ENCODE measurements around the gene FAM170B.
A peak's percentile ranks its signal among the peaks of the same experiment; 100 is the strongest.

FAM170B gene

DNA sequence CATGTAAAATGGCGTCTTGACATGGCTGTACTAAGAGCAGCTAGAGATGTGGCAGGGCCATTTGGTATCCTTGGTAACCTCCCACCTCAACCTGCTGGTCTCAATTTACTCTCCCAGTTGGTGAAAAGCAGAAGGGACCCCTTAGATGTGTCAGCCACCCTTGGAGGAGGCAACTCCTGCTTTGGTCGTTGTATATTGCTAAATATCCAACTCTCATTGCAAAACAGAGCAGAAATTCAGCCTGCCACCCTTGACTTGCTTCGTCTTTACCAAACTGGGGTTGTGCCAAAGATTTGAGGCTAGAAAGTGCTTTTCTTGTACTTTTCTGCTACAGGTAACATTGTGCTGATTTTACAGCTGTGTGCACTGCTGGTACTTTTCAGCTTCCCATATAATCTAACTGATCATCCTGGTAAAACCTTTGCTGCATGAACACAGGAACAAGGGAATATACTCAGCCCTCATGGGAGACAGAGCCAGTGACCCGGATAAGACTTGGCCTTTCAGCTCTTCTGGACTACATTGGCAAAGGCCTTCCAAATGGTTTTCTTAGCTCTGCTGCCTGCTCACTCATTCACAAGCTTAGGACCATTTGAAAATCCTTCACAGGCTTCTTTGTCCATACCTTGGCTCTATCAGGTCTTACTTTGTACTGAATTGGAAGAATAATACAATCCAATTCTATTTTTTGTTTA, 16.3 kb downstream of the FAM170B start:
- TF ChIP-seq, protein P1, sequence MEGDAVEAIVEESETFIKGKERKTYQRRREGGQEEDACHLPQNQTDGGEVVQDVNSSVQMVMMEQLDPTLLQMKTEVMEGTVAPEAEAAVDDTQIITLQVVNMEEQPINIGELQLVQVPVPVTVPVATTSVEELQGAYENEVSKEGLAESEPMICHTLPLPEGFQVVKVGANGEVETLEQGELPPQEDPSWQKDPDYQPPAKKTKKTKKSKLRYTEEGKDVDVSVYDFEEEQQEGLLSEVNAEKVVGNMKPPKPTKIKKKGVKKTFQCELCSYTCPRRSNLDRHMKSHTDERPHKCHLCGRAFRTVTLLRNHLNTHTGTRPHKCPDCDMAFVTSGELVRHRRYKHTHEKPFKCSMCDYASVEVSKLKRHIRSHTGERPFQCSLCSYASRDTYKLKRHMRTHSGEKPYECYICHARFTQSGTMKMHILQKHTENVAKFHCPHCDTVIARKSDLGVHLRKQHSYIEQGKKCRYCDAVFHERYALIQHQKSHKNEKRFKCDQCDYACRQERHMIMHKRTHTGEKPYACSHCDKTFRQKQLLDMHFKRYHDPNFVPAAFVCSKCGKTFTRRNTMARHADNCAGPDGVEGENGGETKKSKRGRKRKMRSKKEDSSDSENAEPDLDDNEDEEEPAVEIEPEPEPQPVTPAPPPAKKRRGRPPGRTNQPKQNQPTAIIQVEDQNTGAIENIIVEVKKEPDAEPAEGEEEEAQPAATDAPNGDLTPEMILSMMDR (IDR thresholded peaks at IDR 0.05; ENCODE audit: low read depth, low read length, missing control alignments): no peak
- no peak overlapping the region for H3K4me3 ChIP-seq (ENCODE audit: low read depth, low read length)
- DNase-seq (ENCODE audit: low read depth): no peak
- in situ Hi-C loops (cut with HindIII; ENCODE audit: low sequenced_read_pairs): no loop called here

DNA sequence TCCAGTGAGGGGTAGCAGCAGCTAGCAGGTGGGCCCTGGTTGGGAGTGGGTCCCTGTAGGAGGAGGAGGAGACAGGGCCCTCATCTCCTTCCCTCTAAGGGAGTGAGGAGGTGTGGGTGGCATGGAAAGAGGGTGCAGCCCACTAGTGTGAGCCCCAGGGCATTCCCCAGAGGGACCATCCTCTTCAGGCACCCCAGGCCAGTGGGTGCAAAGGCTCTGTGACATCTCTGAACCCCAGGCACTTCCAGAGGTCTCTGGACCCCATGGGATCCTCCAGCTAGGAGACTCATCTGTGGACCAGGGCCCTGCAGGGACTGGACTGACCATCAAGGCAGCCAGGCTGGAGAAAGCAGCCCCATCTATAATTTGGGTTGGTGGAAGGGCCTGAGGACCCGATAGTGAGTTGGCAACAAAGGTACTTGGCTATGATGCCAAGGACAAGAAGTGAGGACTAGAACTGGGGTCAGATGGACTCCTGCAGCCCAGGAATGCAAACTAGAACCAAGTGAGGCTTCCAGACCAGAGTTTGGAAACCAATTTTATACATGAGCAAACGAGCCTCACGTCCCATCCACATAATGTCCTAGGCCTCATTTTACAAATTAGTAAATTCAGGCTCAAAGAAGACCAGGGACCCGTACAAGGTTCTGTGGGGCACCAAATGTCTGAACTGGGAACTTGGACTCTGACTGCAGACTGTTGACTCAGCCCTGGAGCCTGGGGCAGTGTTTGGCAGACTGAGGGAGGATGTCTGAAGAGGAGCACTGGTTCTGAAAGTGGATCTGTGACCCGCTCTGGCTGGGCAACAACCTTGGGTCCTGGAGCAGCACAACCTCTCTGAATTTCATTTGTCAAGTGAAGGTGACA, 17.1 kb downstream of the FAM170B start:
- DNase-seq (ENCODE audit: low read depth): no peak
- TF ChIP-seq, protein P1 (IDR thresholded peaks at IDR 0.05; ENCODE audit: low read depth, low read length, missing control alignments): no peak
- H3K4me3 ChIP-seq (ENCODE audit: low read depth, low read length): no peak overlapping the region
- in situ Hi-C loops (cut with HindIII; ENCODE audit: low sequenced_read_pairs): no loop called here

DNA sequence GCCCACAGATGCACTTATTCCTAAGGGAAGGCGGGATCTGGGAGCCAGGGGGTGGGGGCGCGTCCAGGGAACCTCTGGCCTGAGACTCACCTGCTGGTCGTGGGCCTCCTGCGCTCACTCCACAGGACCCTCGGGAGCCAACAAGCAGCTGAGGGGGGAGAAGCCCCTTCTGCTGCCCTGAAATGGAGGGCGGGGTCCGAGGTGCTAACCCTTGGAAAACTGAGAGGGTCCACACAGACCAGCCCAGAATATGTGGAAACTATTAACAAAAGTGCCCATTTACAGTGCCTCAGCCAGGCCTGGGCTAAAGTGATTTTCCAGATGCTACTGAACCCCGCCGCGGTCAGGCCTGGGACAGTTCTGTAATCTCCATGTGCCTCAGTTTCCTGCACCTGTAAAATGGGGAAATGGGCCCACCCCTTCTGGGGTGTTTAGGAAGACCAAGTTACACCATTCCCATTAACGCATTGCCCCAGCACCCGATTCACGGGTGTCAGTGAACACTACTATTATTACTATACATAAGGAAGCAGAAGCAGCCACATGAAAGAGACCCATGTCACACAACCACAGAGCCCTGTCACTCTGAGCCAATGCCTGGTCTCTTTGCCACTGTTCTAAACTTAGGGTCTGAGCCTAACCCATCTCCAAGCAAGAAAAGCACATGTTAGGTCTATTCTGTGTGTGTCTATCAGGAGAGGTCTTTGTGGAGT, 17.9 kb downstream of the FAM170B start:
- peak overlapping the region; percentile 55 for H3K4me3 ChIP-seq (ENCODE audit: low read depth, low read length)
- TF ChIP-seq, protein P1 (IDR thresholded peaks at IDR 0.05; ENCODE audit: low read depth, low read length, missing control alignments): no peak

DNA sequence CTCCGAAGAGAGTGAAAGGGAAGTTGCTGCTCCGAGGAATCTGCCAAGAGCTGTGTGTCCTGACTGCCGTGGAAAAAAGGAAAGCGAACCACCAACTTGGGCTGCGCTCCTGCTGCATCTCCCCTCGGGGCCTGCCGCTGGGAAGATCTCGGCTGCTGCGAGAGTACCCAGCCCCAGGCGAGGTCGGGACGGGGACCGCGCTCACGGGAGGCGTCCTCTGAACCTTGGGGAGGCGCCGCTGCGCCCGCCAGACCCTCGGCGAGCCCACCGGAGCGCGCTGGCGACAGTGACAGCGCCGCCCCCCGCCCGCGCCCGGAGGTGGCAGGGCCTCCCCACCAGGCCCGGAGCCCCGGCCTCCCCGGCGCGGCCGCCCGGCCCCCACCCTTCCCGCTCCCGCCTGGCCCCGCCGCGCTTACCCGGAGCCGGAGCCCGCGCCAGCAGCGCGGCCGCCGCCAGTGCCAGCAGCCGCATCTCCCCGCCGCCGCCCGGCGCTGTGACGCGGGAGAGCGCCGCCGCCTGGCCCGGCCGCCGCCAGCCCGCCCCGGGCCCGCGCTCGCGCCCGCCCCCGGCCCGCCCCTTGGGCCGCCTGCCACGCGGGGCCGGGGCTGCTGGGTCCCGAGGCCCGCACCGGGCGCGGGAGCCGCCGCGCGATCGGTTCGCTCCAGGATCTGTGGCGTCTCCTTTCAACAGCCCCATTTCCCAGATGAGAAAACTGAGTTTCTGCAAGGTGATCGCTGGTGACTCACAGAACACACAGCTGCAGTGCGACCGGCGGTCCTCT, 18.6 kb downstream of the FAM170B start, which contains the start of gene VSTM4:
Gene VSTM4 (minus strand): TSS at position 508 of the 781 bp plus-strand sequence. CDS start 37 bp downstream, at position 471.
- TF ChIP-seq, protein P1 (IDR thresholded peaks at IDR 0.05; ENCODE audit: low read depth, low read length, missing control alignments): no peak

More for the DNA sequence above, 17.9 kb downstream of the FAM170B start:
- DNase-seq (ENCODE audit: low read depth): no peak
- in situ Hi-C loops (cut with HindIII; ENCODE audit: low sequenced_read_pairs): no loop called here

DNA sequence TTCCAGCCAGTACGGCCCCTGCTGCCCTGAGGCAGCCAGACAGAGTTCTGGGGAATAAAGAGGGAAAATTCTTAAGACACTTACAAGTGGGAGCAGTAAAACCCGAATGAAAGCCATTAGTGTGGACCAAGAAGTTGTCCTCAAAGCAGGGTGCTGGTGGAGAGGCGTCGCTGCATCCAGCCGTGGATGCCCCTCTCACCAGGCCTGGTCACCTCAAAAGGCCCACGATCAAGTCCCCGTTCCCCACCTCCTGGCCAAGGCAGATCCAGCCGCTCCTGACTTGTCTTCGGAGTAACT, 19.2 kb downstream of the FAM170B start:
- TF ChIP-seq, protein P1 (IDR thresholded peaks at IDR 0.05; ENCODE audit: low read depth, low read length, missing control alignments): no peak
- in situ Hi-C loops (cut with HindIII; ENCODE audit: low sequenced_read_pairs): no loop called here
- H3K4me3 ChIP-seq (ENCODE audit: low read depth, low read length): peak overlapping the region; percentile 55
- no peak for DNase-seq (ENCODE audit: low read depth)

More for the DNA sequence above, 18.6 kb downstream of the FAM170B start, which contains the start of gene VSTM4:
- peak within 1 kb of the TSS; percentile 55 for H3K4me3 ChIP-seq (ENCODE audit: low read depth, low read length)
- peak; percentile 33 for DNase-seq (ENCODE audit: low read depth)
- in situ Hi-C loops (cut with HindIII; ENCODE audit: low sequenced_read_pairs): no loop called here
